NK-92 (cell line): Measurements from ENCODE around the gene RUNX3.

Experiments
- DNase-seq: peaks from one replicate; lab custom pipeline; 2025; ENCODE audit not compliant: unreplicated experiment; lab: John Stamatoyannopoulos, UW

Gene RUNX3

DNA sequence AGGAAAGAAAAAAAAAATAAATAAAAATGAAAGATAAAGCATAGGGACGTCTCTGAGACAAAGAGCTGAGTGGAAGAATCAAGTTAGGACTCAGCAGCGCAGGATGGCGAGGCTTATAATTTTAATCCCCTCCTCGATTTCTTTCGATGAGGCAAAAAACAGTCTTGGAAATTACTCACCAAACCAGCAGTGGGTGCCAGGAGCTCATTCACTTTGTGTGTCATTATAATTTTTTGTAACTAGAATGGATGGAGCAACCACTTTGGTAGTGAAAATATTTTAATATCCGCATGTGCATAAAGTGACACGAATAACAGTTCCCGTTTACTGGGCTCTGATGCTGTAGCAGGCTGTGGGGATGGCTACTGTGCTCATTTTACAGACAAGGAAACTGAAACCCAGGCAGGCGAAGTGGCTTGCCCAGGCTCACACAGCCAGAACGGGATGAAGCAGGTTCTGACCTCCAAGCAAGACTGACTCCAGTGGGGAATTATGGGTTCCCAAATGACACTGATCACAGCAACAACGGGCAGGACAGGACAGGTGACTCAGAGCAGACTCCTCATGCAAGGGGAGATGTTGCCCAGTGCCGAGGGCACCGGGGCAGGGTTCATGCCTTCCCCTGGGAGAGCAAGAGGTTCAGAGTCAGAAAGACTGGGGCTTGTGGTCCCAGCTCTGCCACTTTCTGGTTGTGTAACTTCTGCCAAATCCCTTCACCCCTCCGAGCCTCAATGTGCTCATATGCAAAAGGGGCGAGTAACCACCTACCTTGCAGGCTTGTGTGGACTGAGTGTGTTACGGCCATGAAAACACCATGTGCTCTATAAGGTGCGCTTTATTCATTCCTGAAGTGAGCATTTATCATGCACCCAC lies 63.6 kb downstream of the RUNX3 start:
- DNase-seq, result no peak

DNA sequence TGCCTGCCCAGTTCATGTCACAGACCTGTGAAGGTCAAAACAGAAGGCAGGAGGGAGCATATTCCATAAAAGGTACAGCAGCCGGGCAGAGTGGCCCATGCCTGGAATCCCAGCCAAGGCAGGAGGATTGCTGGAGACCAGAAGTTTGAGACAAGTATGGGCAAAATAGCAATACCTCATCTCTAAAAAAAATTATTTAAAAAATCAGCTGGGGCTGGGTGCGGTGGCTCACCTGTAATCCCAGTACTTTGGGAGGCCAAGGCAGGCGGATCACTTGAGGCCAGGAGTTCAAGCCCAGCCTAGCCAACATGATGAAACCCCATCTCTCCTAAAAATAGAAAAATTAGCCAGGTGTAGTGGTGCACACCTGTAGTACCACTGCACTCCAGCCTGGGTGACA lies 64.5 kb downstream of the RUNX3 start:
- DNase-seq, result no peak

DNA sequence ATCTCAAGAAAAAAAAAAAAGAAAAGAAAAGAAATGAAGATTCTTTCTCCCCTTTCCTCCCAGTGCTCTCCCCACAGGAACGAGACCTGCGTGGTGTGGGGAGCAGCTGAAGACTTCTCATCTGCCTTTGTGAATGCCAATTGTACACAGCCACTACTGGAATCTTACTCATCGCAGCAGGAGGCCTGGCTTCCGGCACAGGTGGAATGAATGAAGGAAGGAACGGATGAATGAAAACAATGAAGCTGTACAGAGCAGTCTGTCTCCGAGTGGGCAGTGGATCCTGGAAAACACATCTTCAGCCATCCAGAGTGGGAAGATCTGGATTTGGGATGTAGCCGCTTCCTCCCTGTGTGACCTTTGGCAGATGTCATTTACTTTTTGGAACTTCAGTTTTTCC lies 64.9 kb downstream of the RUNX3 start:
- DNase-seq, result no peak

DNA sequence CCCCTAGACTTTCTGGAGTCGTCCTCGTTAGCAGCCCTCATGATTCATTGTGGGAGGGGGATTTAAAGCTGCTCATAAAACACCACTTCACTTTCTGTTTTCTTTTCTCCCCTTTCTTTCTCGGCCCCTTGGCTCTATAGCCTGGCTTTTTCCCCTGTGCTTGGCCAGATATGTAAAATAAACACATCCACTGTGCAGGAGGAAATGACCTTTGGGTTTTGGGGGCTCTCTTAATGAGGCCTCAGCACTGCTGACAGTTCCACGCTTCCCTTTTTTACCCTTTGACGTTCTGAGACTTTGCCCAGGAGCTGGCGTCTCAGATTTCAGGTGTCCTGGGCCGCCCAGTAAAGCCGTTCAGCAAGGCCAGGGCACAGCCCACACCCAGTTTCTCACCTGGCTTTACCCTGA lies 65.7 kb downstream of the RUNX3 start:
- no peak for DNase-seq

DNA sequence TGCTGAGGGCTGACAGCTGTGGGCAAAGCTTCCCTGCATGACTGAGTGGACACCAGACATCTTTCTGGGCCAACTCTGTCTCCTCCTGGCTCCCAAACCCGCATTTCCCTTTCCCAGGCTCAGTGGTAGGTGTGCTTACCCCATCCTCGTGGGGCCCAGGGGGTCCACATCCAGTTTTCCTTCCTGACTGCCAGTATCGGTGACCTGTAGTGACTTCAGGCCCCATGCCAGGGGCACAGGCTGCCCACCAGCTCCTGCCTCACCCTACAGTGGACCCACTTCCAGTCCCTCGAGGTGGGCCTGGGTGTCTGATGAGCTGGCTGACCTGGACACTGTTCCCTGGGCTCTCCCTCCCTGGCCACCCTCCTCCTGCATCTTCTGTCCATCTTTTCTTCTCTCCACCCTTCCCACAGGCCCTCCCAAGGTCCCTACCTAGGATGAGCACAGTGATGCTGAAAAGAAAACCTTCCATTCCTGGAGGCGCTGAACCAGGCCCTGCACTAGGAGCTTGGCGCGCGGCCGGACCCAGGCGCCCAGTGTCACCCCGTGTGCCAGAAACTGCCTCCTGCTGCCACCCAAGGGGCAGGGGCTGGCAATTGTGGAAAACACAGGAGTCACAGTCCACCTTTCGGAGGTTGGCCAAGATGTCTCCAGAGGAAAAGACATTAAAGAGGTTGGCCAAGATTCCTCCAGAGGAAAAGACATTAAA lies 67.1 kb downstream of the RUNX3 start:
- DNase-seq, result no peak

DNA sequence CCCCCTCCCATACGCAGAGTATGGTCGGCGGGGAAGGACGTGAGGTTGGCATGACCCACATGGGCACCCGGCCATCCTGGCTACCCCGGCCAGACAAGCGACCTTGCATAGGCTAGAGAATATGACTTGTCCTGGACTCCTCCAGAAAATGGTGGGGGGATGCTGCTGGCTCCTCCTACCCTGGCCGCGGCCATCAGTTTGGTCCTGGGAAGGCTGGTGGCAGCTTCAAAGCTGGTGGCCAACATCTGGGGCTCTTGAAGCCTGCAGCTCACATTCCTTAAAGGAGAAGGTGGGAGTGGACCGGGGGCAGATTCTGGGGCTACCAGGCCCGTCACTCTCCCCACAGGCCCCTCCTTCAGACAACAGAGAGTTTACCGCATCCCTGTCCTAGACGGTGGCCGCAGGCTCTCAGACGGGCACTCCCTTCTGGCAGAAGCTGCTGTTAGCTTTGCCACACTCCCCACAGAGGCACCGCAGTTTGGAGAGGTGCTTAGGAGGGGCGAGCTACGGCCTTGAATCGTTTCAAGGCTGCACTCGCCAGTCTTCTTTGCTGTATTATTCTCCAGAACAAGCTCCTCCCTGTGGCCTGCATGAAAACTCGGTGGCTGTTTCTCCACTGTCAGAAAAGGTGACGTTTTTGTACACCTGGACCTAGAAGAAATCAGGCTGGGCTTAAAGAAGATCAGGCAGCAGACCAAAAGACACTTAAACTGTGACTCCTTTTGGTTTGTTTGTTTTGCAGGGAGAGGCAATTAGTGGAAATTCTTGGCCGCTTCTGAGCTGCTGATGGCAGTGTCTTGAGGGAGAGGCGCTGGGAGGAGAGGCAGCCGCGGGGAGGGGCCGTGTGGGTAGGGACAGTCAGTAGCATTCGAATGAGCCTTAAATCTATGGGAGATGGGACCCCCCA lies 68.0 kb downstream of the RUNX3 start:
- no peak for DNase-seq

DNA sequence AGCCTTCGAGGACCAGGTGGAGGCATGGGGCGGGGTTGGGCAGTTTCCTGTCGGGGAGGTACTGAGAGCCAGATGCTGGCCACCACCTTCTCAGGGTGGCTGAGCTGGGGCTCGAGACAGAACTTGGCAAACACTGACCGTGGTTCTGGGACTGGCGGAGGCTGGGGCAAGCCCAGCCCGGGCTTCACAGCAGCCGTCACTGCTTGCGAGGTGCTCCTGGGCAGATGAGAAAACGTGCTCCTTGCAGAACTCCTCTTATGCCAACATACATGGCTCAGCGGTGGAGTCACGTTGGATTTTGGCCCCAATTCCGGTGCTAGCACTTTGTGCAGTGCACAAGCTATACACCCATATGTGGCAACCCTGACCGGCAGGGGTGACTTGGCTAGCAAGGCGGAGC lies 69.2 kb downstream of the RUNX3 start:
- DNase-seq, result no peak

DNA sequence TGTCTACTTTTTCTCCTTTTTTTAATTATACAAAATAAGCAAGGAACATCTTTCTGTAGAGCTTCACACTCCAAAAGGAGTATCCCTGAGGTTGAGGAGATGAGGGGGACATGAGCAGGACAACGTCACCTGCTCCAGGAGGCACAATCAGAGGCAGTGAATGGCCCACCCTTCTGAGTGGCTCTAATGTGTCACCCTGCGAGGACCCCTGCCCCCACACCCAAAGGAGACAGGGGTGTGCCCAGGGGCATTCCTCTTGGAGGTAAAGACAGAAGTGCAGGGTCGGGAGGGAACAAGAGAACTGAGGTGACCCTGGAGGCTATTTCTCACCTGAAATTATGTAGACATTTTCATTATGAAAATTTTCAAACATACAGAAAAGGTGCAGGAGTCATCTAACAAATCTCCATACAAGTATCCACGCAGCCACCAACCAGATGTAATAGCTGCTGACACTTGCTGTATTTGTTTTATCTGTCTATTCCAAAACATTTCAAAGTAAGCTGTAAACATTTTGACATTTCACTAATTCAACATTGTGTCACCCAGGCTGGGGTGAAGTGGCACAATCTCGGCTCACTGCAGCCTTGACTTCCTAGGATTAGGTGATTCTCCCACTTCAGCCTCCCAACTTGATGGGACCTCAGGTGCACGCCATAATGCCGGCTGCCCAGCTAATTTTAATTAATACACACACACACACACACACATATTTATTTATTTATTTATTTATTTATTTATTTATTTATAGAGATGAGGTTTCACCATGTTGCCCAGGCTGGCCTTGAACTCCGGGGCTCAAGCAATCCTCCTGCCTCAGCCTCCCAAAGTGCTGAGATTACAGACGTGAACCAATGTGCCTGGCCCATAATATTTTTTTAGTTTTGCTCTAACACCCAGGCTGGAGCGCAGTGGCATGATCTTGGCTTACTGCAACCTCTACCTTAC lies 70.7 kb downstream of the RUNX3 start:
- DNase-seq, result no peak

DNA sequence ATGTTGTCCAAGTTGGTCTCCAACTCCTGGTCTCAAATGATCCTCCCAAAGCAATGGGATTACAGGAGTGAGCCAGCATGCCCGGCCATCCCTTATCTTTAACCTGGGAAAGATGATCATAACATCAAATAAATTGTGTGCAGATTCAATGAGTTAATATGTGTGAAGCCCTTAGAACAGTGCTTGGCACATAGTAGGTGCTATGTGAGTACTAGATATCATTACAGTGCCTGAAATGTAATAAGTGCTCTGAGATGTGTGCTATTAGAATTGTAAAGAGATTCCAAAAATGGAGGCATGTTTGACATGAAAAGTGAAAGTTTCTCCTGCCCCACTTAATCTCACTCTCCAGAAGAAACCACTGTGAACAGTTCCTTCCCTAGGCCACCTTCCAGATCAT lies 71.8 kb downstream of the RUNX3 start:
- no peak for DNase-seq

DNA sequence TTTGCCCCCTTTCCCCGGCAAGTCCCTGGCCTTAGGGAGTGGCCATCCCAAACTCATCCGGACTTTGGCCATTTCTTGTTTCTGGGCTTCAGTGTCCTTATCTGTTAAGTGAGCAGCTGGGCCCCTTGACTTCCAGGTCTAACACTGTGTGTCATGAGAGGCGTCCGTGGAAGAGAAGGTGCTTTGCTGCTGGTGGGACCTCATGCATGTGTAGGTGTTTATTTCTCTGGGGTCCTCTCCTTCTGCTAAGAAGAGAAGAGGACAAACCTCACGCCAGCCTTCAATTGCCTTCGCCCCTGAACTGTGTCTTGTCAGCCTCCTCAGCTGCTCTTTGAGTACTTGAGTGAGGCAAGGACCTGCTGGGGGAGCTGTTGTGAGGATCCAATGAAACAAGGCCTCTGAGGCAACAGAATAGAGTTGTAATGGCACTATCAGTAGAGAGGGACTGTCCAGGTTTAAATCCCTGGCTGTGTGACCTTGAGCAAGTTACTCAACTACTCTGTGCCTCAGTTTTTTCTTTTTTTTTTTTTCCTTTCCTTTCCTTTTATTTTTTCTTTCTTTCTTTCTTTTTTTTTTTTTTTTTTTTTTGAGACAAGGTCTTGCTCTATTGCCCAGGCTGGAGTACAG lies 72.5 kb downstream of the RUNX3 start:
- DNase-seq, result no peak

DNA sequence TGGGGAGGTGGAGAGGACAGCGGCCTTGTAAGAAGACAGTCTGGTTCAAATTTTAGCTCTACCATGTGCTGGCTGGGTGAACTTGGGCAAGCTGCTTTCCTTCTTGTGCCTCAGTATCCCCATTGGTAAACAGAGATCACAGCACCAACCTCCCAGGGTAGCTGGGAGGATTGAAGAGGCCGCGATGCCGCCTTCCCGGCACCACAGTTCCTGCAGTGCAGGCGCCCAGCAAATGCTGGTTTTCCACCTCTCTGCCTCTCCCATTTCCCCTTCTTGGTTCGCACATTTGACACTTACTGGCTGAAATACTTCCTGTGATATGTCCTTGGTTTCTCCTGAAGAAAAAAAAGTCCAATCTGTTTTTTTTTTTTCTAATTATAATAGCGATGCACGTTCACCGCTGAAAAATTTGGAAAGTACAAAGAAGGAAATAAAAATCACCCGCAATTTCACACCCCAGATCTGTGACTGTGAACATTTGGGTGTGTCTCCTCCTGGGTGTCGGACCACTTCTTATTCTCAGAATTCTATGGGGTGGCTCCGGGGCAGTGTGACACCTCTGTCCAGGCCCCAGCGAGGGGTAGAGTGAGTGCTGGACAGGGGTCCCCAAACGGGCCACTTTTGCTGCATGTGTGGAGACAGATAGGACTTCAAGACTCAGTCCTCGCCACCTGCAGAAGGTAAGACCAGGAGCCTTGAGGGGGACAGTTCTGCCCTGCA lies 73.1 kb downstream of the RUNX3 start:
- no peak for DNase-seq

DNA sequence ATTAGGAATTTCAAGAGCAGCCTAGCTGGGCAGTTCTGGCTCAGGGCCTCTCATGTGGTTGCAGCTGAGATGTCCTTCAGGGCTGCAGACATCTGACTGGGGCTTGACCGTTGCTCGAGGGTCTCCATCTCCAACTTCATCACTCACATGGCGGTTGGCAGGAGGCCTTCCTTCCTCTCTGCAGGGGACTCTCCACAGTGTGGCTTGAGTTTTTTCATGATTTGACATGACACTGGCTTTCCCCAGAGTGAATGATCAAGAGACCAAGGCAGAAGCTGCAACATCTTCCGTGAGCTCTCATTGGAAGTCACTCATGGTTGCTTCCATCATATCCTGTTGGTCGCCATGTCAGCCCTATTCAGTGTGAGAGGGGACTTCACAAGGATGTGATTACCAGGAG lies 74.6 kb downstream of the RUNX3 start:
- no peak for DNase-seq

DNA sequence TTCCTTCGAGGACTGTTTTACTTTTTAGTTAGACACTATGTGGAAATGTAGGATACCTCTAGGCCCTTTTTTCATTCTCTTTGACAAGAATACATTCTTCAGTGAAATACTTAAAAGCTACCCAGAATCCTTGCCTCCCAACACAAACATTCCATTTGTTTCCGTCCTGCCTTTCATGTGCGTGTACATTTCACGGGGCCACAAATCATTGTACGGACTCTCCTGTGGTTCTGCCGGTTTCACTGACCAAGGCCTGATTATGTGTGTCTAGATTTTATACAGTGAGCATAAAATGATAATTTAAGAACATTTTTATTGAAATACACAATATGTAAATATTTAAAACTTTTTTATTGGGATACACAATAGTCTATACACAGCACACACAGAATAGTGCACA lies 76.4 kb downstream of the RUNX3 start:
- DNase-seq, result no peak

DNA sequence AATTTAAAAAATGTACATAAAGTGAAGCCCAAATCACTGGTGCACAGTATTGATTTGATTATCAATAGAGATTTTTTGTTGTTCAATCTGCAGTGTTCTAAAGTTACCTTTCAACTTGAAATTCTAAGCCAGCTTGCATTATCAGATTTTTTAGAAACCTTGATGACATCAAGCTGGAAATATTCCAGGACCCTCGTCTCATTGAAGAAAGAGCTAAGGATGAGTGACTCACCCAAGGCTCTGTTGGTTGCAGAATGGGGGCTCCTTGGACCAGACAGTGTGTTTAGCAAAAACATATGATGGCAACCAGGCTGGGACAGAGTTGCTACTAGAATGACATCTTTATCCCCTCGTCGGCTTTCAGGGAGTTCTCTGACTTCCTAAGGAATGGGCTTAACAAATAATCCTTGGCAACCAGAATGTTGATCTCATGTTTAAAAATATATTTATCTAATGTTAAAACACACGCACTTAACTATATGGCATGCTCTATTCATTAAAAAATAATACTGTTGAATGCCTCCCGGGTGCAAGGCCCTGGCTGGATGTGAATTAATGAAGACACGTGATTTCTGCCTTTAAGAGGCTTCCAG lies 79.7 kb downstream of the RUNX3 start:
- DNase-seq, result no peak

DNA sequence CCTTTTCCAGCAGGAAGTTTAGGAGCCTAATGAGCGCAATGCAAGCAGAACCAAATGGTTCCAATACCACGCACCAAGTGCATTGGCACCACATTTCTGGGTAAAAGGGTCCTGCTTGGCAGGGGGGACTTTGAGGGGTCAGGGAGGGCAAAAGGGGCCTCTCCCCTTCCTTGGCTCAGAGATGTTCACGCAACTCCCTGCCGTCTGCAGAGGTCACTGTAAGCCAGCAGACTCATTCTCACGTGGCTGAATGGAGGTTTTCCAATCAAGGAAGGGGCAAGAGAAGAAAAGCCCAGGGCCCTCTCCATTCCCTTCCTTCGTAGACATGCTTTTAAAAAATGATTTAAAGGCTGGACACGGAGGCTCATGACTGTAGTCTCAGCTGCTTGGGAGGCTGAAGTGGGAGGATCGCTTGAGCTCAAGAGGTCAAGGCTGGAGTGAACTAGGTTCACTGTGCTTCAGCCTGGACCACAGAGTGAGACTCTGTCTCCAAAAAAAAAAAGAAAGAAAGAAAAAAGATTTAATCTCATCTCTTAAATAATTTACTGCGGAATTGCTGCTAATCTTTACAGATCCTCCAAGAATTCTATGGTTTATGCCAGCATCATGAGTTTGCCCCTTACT lies 80.3 kb downstream of the RUNX3 start:
- DNase-seq, result no peak
